HG02571 (cell line): Measurements from ENCODE around the gene PRDM16.

Source experiments
- ATAC-seq: cut with Tn5 transposase; IDR thresholded peaks from one replicate; pipeline ENCODE4 v1.9.1; 2021; ENCODE audit warnings: mild to moderate bottlenecking, moderate library complexity; ENCODE audit not compliant: unreplicated experiment

The PRDM16 gene

DNA sequence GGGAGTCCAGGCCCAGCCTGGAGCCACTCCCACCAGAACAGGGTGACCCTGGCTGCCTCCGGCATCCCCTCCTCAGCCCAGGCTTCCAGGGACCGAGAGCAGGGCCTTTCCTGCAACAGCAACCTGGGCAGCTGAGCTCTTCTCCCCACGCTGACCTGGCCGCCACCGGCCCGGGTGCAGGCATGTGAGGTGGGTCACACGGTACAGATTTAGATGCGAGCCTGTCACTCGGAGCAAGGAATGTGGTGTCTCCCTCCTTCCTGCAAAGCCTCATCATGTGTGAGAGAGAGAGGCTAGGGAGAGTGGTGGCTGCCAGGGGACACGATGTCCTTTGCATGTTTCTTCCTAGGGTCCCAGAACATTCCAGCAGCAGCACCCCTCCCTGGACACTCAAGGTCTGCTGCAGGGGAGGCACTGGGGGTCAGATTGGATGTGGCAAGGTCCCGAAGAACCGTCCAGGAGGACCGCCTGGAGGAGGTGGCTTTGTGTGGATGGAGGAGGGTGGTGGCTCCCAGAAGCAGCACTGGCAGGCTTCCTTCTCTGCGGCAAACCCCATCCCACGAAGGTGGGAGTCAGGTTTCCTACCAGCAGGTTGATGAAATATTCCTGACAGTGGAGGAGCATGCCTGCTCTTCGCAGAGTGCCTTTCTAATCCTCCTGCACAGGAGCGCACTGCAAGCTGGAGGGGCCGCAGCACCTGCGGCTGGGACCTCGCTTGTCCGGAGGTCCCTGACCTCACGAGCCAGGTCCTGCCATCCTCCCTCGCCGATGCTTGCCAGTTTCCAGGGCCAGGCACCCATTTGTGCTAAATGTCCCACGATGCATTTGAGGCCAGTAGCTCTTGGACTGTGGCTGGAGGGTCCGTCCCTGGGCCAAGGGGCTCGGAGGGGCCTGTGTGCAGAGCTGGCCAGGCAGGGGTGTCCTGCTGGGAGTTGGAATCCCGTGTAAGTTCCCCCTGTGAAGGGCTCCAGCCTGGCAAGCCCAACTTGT is 68.4 kb downstream of the PRDM16 start:
- ATAC-seq = no peak

DNA sequence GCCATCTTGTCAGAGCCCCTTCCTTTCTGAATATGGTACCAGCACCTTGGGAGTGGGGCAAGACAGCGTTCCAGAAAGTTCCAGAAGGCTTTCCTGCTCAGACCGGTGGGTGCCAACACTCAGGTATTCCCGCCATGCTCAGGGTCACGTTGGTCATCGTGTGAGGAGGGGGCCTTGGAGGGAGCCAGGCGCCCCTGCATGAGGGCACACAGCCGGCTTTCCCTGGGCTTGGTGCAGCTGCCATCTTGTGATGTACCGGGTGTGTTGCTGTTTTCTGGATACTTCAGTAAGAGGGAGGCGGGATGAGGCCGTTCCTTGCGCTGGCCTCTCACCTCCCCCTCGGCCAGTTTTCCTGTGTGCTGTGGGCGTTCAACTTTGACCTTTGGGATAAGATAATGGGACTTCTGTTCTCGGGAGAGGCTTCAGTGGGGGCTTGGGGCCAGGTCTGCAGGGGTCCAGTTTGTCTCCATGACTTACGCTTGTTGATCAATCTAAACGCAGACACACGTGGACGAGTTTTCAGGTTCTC is 69.7 kb downstream of the PRDM16 start:
- ATAC-seq = no peak

DNA sequence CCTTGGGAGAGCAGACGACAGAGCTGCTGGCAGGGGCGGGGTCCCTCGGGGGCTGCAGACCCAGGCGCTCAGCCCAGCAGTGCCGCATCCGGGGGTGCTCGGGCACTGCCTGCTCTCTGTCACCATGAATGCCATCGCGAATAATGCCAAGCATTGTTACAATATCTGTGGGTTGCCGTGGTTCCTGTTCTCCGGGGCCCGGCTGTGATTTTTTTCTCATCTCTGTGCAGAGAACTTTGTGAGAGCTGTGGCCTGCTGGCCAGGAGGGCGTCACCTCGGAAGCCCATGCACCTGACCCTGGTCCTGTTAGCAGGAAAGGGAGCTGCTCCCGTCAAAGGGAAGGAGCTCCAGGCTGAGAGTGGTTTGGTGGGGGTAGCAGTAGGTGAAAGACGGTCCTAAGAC is 70.4 kb downstream of the PRDM16 start:
- no peak for ATAC-seq

DNA sequence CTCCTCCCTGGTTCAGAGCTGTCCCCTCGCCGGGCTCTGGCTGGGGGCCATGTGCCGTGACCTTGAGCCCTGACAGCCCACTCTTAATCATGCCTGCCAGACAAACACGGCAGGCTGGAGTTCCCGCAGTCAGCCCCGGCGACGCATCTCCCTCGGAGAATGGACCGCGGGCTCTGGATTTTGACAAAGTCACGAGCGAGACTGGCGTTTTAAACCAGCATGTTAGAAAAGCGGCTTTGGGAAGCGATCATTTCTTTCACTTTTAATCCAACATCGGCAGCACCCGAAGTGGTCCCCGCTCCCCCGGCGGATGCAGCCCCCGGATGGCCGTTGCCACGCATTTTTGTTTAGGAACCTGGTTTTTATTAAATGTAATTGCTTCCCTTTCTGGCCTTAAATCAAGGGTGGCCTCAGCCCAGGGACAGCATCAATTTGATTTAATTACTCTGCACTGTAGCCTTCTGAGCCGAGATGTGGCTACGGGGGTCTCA is 70.9 kb downstream of the PRDM16 start:
- no peak for ATAC-seq

DNA sequence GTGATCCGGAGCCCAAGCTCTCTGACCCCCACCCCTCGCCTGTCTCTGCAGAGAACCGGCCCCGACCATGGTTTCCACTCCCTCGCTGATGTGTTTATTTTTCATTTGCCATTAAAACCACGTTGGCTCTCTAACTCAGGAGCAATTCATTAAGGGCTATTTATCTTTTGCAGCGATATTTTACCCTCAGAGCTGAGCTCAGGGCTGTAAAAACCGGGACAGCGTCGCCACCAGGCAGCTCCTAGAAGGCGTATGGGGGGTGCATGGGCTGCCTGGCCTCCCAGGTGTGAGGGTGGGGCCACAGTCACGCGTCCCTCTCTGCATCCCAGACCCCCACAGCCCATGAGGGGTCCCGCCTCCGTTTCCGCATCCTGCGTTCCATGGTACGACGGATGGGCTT is 71.4 kb downstream of the PRDM16 start:
- ATAC-seq = no peak

DNA sequence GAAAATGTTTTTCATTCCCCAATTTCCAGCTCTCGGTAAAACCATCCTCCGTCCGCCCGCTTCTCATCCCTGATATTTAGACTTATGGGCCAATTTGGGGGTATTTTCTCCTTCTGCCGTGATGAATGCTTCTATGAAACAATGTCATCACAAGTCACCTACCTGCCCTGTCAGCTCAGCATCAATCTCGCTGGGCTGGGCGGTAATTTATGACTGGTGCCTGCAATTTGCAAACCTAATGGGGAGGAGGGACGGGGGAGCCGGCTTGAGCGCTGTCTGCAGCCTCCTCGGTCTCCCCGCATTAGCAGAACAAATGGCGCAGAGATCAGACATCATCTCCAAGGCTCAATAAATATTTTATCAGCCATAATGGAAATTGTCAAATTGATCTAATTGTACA is 72.1 kb downstream of the PRDM16 start:
- no peak for ATAC-seq

DNA sequence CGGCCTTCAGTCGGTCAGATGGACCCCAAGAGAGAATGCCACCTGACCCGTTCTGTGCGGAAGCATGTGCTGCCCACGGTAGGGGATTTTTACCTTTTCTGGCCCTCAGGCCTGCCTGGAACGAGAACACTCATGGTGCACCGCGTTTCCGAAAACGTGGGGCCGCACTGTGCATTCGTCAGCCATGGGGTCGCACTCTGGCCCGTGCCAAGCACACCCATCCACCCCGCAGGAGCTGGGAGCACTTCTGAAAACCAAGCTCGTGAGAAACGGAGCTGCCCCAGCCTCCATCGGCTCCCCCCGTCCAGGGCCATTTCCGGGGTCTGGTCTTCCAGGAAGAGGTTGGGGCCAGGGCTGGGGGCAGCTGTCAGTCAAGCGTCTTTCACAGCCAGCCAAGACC is 72.8 kb downstream of the PRDM16 start:
- ATAC-seq = no peak

DNA sequence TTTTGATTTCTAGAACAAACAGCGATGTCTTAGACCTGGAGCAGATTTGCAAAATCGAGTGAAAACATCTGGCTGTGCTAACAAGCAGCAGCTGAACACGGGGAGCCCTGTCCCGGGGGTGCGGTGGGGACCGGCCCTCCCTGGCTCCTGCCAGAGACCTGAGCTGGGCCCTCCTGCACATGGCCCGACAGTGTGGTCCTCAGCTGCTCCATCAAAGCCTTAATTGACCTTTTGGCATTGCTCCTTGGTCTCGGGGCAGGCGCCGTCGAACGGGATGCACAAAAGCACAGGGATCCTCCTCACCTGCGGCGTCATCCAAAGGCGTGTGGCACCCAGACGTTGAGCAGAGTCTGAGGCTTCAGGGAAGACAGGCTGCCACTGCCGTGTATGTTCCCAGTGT is 73.2 kb downstream of the PRDM16 start:
- ATAC-seq = no peak

DNA sequence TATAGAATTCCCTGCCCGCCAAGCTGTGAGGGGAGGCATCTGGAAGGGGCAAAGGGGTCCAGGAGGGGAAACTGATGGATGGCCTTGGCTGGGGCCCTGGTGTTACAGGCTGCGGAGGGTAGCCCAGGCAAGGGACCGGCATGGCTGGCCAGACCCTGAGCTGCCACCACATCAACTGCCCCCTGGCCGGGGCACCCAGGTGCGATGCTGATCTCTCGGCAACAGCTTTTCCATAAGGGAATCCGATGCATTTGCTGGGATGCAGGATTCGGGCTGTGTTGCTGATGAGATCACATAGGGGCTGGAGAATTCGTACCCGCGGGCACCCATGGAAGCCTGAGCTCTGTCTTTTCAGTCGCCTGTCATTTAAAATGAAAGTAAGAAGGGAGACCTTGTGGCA is 73.7 kb downstream of the PRDM16 start:
- no peak for ATAC-seq

DNA sequence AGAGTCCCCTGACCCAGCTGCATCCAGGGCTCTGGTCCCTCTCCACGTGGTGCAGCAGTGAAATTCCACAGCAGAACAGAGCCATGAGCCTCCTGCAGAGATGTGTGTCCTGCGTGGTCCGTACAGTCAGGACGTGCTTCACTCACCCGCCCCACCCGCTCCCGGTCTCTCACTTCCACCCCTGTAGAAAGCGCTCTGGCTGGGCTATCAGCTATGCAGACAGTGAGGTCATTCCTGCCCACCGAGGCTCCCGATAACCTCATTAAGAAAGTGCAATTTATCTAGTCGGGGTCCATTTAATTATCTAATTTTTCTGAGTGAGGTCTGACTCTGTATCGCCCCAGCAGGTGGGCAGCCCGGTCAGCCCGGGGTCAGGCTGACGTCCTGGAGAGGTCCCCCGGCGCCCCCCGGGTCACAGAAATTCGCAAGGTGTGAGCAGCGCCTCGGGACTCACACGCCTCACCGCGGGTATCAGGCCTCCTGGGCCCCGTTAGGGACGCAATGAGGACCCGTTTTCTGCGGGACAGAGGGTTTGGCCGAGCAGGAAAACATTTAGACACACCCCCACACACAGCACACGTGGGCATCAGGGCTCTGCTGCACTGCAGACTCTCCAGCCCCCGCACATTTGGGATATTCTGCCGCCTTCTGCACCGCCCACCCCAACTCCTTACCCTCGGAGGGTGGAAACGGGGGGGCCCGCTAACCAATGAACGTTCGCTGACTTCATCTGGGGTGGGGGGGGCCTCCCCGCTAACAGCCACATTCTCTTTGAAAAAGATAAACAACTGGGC is 76.7 kb downstream of the PRDM16 start:
- no peak for ATAC-seq

DNA sequence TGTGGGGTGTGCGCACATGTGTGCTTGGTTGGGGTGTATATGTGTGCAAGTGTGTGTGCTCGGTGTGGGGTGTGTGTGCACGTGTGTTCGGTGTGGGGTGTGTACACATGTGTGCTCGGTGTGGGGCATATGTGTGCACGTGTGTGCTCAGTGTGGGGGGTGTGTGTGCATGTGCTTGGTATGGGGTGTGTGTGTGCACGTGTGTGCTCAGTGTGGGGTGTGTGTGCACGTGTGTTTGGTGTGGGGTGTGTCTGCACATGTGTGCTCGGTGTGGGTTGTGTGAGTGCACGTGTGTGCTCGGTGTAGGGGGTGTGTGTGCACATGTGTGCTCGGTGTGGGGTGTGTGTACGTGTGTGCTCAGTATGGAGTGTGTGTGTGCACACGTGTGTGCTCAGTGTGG is 77.5 kb downstream of the PRDM16 start:
- no peak for ATAC-seq

DNA sequence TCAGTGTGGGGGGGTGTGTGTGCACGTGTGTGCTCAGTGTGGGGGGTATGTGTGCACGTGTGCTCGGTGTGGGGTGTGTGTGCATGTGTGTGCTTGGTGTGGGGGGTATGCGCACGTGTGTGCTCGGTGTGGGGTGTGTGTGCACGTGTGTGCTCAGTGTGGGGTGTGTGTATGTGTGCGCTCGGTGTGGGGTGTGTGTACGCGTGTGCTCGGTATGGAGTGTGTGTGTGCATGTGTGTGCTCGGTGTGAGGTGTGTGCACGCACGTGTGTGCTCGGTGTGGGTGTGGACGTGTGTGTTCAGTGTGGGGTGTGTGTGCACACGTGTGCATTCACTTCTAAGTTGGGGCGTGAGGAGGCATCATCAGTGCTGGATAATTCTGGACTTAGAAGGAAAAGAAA is 77.9 kb downstream of the PRDM16 start:
- no peak for ATAC-seq

DNA sequence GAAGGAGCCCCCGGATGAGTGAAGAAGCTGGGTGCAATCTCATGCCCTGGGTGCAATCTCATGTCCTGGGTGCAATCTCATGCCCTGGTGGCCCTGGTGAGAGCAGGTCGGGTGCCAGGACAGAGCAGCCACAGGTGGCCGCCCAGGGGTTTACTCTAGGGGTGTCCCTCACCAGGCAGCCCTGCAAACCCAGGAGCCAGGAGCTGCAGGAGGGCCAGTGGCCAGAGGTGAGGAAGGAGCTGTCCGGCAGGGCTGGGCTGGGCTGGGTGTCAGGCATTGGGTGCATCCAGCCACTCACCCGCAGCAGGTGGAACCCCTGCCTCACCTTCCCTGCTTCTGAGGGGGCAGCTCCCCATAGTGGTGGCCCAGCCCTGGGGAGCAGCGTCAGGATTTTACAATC is 79.2 kb downstream of the PRDM16 start:
- no peak for ATAC-seq

DNA sequence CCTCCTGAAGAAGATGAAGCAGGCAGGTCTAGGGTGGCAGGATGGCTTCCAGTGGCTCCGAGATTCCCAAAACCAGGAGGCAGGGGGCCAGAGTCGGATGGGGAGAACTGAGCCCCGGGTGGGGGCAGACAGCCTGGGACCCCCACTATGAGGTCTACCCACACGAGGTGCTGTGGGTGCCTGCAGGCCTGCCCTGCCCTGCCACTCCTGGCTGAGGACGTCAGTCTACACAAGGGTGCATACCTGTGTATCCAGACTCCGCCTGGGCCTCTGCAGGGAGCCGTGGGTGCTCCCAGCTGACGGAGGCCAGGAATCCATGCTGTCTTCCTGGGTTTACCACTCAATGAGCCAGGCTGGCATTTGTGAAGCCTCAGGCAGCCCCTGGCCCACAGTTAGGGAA is 80.3 kb downstream of the PRDM16 start:
- no peak for ATAC-seq

DNA sequence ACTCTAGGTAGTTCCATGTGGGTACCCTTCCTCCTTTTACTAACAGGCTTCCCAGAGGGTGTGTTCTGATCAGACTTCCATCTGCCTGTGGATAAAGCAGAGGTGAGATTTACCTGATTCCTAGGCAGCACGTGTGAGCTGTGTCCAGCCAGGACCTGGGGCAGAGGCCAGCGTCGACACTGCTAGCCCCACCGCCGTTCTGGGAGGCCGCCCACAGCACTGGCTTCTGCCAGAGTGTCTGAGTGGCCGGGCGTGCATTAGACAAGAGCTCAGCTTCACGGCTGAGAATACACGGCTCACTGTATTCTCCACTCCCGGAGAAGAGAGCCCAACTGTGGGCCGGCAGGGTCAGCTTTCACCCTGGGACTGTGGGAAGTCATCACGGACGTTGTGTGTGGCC is 82.5 kb downstream of the PRDM16 start:
- ATAC-seq = no peak

DNA sequence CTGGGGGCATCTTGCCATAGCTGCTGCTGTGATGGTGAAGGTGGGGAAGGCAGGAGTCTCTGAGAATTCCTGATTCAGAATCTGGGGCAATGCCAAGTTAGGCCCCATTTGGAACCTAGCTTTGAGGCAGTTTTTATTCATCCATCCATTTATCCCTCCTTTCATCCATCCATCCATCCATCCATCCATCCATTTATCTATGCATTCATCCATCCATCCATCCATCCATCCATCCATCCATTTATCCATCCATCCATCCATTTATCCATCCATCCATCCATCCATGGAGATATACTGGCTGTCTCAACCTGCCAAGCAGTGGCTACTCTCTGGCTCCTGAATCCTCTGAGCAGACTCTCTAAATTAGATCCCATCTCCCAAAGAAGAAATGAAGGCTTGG is 83.1 kb downstream of the PRDM16 start:
- ATAC-seq = no peak

DNA sequence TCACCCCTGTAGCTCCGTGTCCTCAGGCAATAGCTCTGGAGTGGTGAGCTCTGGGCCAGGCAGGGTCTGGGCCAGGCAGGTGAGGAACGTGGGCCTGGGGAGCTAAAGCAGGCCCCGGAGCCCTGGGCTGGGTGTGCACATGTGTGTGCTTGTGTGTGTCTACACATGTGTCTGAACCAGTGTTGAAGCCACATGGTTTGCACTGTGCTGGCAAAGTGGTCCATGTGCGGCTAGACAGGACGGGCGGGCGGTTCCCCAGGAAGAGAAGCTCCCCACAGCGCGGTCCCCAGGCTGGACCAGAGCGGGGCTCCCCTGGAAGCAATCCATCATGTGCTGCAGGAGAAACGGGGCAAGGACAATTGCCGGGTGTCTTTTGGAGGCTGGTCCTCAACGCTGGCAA is 84.2 kb downstream of the PRDM16 start:
- ATAC-seq = no peak

DNA sequence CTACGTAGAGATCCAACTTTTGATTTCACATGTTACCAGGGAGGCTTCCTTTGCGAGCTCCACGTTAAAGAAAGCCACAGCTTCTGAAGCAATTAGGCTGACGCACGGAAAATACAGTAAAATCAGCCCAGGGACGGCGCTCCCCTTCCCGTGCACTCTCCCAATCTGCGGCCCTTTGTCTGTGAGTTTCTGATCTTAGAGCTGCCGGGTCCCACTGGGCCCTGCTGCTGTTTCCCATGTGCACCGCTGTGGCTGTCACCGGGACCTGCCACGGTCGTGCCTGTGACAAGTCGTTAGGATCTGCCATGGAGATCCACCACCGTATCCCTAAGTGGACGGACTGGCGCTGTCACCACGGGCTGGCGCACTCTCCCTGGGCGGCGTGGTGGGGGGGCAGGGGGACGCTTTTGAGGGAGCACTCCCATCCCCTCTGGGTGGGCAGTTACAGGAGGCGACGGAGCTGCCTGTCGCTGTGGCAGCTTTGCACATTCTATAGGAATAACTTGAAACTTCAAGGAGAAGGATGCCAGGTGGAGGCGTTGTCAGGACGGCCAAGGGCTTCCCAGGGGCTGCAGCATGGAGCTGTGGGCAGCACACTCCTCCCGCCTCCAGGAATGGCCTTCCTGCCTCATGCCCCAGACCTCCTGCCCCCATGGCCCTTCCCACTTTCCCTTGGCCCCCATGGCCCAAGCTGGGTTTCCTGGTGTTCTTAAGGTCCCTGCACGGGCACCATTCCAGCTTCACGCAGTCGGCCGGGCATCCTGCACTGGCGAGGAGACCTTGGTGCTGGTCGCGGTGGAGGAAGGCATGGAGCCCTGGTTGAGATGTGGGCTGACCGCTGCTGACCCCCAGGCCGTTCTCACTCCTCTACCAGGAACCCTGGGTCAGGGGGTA is 85.1 kb downstream of the PRDM16 start:
- no peak for ATAC-seq

DNA sequence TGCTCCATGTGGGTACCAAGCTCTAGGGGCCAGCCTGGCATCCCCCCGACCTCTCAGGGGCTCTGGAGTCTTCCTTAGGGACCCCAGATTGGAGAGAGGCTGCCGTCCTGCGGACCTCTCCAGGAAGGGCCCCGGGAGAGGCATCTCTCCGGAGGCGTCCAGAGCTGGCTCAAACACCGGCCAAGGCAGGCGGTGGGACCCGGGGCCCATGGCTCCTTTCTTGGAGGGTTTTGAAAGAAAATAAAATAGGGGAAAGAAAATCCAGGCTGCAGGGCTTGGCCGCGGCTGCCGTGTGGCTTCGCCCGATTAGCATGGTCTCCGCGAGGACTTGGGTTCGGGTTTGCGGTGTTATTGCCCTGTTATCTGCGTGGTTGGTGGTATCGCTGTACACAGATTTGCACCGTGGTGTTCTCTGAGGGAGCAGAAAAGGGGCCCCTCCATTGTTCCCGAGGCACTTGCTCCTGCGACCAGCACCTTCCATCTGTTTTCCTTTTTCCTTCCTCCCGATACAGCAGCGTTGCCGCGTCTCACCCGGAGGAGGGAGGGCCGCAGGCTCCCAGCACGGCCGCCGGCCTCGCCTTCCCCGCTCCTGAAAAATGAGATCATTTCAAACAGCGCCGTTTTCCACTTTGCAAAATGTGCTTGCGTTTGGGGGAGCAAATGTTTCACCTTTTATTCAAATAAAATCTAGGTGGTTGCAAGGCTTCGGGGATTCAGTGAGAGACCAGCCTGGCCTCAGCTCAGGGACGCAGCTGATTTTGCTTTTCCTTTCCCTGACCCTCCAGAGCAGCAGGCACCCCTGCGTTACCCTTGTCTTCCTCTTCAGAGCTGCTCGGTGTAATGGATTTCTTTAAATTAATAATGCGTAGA is 86.3 kb downstream of the PRDM16 start:
- no peak for ATAC-seq

DNA sequence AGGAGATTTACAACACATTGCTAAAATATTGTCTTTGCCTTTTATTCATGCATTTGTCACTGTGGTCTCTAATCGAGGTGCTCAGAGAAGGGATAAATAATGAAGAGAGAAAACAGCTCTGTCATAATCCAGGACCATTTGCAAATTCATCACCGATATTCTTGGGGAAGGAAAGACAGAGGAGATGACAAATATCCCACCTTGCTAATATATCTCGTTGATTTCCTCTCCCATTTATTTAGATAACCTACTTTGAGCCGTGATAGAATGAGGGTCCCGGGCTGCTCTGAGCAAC is 86.9 kb downstream of the PRDM16 start:
- no peak for ATAC-seq
